Activated naive CD4-positive, alpha-beta T cell treated with anti-CD3 and anti-CD28 coated beads, Interleukin-2, amount 50 U/mL, for 16 hours (primary cell): ENCODE data around the gene RELN.
"Not testable (repeated sequence)": the region's sequence is repeated elsewhere in the genome, so short reads cannot be mapped to it uniquely, and the experiment has no call there.

Source experiments
- DNase-seq: peaks from one replicate; pipeline ENCODE4 v3.0.0-alpha.2; 2020

RELN gene

GRCh38 chr7:103539875-103540274 is 449.6 kb downstream of the RELN start:
- no peak for DNase-seq

GRCh38 chr7:103538964-103539709 is 450.3 kb downstream of the RELN start:
- no peak for DNase-seq

DNA sequence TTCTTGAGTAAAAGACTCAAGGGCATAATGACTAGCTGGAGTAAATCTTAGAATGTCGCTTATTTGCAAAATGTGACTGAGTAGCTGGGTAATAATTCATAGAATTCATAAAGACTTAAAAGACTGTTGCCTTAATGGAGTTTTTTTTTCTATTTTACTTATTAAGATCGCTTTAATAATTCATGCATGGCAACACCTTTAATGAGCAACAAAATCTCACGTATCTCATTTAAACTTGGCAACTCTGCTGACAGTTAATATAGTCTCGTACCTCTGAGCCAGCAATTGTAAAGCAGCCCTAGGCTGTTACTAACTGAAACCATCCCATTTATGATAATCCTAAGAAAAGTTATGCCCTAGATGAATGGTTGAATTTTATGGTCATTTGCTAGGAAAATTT is 455.7 kb downstream of the RELN start:
- no peak for DNase-seq

- DNase-seq, result no peak
These were observed 456.5 kb downstream of the RELN start for GRCh38 chr7:103532955-103533354.

GRCh38 chr7:103528152-103528551 is 461.3 kb downstream of the RELN start:
- DNase-seq, result no peak

GRCh38 chr7:103525937-103526336 is 463.5 kb downstream of the RELN start:
- DNase-seq, result no peak

DNA sequence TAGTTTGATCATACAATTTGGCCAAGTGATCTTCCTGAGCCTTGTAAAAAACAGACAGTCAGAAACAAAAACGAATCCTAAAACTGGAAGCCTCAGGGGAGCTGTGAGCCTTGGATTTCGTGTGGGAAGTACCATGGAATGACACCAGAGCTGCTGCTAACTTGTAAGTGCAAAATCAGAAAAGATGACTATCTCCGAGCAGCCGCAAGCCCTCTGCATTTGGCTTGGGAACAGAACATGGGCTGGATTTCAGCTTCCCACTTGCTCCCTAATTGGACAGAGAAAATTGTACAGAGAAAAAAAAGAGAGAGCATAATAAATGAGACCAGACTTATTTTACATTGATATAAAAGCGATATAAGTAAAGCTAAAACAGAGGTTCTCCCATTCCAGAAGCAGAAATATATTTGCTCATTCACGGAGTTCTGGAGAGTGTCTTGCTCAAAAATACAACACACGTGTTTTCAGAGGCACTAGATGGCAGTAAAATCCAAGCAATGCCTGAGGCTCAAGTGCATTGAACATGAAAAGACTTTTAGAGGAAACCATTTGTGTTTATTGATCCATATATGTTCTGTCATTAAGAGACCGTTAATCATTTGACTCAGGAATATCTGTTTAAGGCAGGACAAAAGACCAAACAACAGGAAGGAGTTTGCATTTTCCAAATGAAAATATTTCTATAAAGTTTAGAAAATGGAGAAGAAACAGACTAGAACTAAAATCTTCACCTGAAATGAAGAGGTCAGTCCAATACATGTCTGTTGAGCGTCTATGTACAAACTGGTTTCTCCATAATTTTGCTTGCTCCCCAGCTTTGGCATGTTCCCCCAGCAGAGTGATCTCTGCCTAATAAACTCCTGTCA is 465.2 kb downstream of the RELN start:
- DNase-seq, result no peak

- no peak for DNase-seq
These were observed 467.5 kb downstream of the RELN start for GRCh38 chr7:103521937-103522336.

- DNase-seq, result no peak
These were observed 484.8 kb downstream of the RELN start for GRCh38 chr7:103504505-103505135.

DNA sequence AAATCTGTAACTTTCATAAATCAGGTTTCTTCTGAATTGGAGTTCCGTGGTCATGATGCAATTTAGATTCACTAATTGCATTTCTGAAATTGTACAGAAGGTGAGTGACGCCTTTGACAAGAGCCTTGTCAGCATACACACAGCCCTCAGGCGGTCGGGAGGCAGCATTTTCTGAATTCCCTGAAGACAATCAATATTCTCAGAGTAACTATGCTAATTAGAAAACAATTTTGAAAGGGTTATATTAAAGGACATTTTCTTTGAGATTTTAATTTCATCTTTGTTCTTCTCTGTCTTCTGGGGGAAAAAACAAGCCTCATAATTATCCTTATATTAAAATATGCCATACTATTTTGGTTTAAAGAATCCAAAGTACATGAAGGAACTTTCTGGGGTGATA is 488.3 kb downstream of the RELN start:
- DNase-seq, result no peak

DNA sequence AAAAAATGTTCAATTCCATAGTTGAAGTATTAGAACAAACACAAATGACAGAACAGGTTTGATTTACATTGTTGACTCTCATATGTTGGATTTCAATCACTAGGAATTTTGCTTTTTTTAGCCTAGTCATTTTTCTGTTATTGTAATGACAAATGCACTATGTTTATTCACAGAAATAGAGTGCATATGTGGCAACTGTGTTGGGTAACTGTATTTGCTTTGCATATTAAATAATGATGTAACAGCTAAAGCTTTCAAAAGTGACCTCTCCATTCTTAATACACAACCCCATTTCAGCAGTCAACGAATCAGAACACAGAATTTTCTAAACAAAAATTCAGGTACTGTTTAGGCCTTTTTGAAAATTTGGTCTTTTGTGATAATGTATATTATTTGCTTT is 489.5 kb downstream of the RELN start:
- DNase-seq, result no peak

GRCh38 chr7:103487419-103487818 is 502.0 kb downstream of the RELN start:
- DNase-seq, result no peak

GRCh38 chr7:103486873-103487272 is 502.6 kb downstream of the RELN start:
- DNase-seq, result not testable (repeated sequence)

DNA sequence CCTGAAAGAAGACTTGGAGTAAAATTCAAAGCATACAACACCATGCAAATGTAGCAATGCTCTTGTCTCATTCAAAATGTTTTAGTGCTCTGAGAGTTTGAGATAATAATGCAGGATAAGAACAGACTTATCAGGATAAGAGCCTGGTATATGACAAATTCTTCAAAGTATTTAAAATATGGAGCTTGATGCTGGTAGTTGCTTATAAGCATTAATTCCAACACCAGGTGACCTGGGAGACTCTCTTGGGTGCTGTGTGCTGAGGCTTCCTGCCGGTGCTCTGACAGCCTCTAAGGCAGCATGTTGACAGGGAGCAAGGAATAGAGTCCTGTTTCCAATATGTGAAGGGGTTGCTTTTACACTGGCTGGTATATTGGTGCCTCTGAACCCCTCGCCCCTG is 508.7 kb downstream of the RELN start:
- DNase-seq, result no peak

DNA sequence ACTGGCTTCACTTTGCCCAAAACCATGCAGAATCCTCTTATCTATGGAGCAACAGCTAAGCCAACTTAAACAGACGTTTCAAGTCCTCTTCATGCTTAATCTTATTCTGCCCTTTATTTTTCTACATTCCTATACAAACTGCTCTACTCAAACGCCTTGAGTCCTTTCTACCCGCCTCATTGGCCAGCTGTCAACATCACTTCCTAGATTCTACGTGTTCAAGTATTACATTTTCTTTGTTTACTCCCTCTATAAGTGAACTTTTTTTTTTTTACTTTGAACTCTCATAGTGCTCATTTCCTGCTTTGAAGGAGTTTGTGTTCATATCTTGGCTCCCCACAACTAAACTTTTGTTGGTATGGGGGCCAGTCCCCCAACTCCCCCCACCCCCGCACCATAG is 514.5 kb downstream of the RELN start:
- no peak for DNase-seq

DNA sequence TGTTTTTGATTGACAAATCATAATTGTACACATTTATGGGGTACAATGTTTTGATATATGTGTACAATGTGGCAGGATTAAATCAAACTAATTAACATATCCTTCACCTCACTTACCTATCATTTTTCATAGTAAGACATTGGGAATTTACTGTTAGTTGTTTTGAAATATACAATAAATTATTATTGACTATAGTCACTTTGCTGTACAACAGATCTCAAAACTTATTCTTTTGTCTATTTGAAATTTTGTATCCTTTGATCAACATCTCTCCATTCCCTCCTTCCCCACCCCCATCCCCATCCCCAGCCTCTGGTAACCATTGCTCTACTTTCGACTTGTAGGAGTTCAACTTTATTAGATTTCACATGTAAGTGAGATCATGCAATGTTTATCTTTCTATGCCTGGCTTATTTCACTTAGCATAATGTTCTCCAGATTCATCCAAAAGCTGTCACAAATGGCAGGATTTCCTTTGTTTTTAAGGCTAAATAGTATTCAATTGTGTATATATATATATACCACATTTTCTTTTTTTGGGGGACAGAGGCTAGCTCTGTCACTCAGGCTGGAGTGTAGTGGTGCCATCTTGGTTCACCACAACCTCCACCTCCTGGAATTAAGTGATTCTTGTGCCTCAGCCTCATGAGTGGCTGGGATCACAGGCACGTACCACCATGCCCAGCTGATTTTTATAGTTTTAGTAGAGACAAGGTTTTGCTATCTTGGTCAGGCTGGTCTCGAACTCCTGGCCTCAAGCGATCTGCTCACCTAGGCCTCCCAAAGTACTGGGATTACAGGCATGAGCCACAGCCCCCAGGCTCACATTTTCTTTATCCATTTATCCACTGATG is 520.1 kb downstream of the RELN start:
- no peak for DNase-seq

GRCh38 chr7:103466814-103467213 is 522.6 kb downstream of the RELN start:
- no peak for DNase-seq

DNA sequence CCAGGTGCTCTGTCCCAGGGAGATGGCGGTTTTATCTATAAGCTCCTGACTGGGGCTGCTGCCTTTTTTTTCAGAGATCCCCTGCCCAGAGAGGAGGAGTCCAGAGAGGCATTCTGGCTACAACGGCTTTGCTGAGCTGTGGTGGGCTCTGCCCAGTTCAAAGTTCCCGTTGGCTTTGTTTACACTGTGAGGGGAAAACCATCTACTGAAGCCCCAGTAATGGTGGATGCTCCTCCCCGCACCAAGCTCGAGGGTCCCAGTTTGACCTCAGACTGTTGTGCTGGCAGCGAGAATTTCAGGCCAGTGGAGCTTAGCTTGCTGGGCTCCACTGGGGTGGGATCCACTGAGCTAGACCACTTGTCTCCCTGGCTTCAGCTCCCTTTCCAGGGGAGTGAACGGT is 527.1 kb downstream of the RELN start:
- no peak for DNase-seq

GRCh38 chr7:103447073-103447960 is 542.1 kb downstream of the RELN start:
- DNase-seq, result peak; percentile 26

DNA sequence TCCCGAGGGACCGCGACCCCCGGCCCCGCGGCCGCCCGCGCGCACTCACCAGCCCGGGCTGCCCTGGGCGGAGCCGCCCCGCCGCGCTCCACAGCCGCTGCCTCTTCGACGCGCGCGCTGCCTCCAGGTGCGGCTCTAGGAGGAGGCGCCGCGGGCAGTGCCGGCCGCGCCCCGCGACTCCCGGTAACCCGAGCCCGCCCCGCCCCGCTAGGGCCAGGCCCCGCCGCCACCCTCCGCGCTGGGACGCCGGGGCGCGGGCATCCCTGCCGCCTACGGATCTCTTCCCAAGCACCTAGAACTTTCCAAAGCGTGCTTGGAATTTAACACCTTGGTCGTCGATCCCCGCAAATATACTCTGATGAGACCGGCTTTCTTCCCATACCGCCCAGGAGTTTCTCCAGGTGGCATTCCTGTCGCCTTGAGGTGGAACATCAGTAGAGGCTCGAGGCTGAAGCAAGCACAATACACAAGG is 543.4 kb downstream of the RELN start, which contains the start of gene SLC26A5:
TSS of gene SLC26A5 (minus strand) at position 159 of the 472 bp plus-strand sequence. CDS start 24,693 bp downstream, outside the sequence.
- no peak for DNase-seq
